HCT116 (cell line): ENCODE measurements around the gene SLX1A. TPM values are rescaled to one million over a fixed set of nuclear protein-coding genes. Genes with fewer than 3 reads are reported as not detected.
"Not testable (repeated sequence)": the region's sequence is repeated elsewhere in the genome, so short reads cannot be mapped to it uniquely, and the experiment has no call there.

Source experiments
- ATAC-seq: fragments of 200-7000 bp; cut with Tn5 transposase; 2 replicates; pipeline ENCODE4 v1.9.1; 2020; ENCODE audit warnings: mild to moderate bottlenecking, moderate library complexity
- BruUV-seq: library from RNA; stranded (reverse); fragments of 400-500 nt; replicated peaks from 2 replicates; lab custom pipeline; 2021; lab: Mats Ljungman, UMichigan
- CTCF ChIA-PET: fragments of 300-600 bp; sonication (Branson Sonifier 250); formaldehyde crosslinking; loops from one replicate; lab custom pipeline; 2021; ENCODE audit warnings: antibody characterized with exemption; lab: Charles Lee
- POLR2A ChIA-PET: fragments of 300-600, 350-600 bp; sonication (Branson Sonifier 250); formaldehyde crosslinking; loops from one replicate; lab custom pipeline; 2021; ENCODE audit warnings: antibody characterized with exemption; lab: Charles Lee
- RAD21 ChIA-PET, 2 experiments: fragments of 300-600 bp; sonication (Branson Sonifier 250); formaldehyde crosslinking; loops; one replicate each; lab custom pipeline; 2023; ENCODE audit warnings: low total read pairs in 2 of 2; ENCODE audit not compliant: uncharacterized antibody in 2 of 2, unreplicated experiment in 2 of 2, low non-redundant PET in 1 of 2; lab: Charles Lee
- DNase-seq: peaks from one replicate; pipeline ENCODE4 v3.0.0-alpha.2; 2010; ENCODE audit warnings: low read depth, low spot score
- H2AFZ ChIP-seq: fragments of 200-600 bp; shearing (Covaris generic), sonication (generic); 2 replicates; pipeline ENCODE4 v1.6.1; 2017; ENCODE audit warnings: low read depth, mixed run types, mixed read lengths, antibody characterized with exemption, low read length; ENCODE audit not compliant: poor library complexity, severe bottlenecking
- H3K27ac ChIP-seq: 2 replicates; pipeline ENCODE4 v1.5.1; 2012; ENCODE audit warnings: low read depth, low read length
- H3K27me3 ChIP-seq: fragments of 200-600 bp; sonication (generic); 2 replicates; pipeline ENCODE4 v1.6.1; 2016; ENCODE audit warnings: mixed run types, low read length, mixed read lengths; ENCODE audit not compliant: insufficient read depth
- H3K36me3 ChIP-seq, 2 experiments: fragments of 200-500 bp in 1 of 2; fragments of 200-600 bp in 1 of 2; sonication (Bioruptor generic) in 1 of 2; sonication (generic) in 1 of 2; 2 replicates each; pipeline versions ENCODE4 v1.5.1 to v1.6.1; 2014 to 2016; ENCODE audit warnings: low read length in 2 of 2, inconsistent platforms in 1 of 2, mixed read lengths in 1 of 2, mixed run types in 1 of 2; ENCODE audit not compliant: insufficient read depth in 2 of 2, control insufficient read depth in 1 of 2
- H3K4me1 ChIP-seq, 2 experiments: fragments of 200-600 bp in 1 of 2; sonication (generic) in 1 of 2; 2 replicates each; pipeline versions ENCODE4 v1.5.1 to v1.6.1; 2012 to 2017; ENCODE audit warnings: low read length in 2 of 2, inconsistent platforms in 1 of 2, mild to moderate bottlenecking in 1 of 2, mixed read lengths in 1 of 2, mixed run types in 1 of 2, moderate library complexity in 1 of 2; ENCODE audit not compliant: insufficient read depth in 2 of 2, control insufficient read depth in 1 of 2
- H3K4me2 ChIP-seq: fragments of 200-600 bp; sonication (generic); 2 replicates; pipeline ENCODE4 v1.6.1; 2017; ENCODE audit warnings: mixed run types, low read length, mixed read lengths
- H3K4me3 ChIP-seq, 2 experiments: fragments of 200-600 bp in 1 of 2; sonication (generic) in 1 of 2; replicated peaks in 1 of 2; 2 replicates each; pipeline ENCODE4 v1.5.1; 2011 to 2016; ENCODE audit warnings: low read length in 2 of 2, control low read depth in 1 of 2, low read depth in 1 of 2, mild to moderate bottlenecking in 1 of 2, mixed read lengths in 1 of 2, mixed run types in 1 of 2
- H3K79me2 ChIP-seq: fragments of 200-600 bp; sonication (generic); 2 replicates; pipeline ENCODE4 v1.6.1; 2017; ENCODE audit warnings: mild to moderate bottlenecking, mixed run types, low read length, moderate library complexity, mixed read lengths; ENCODE audit not compliant: insufficient read depth
- H3K9ac ChIP-seq: fragments of 200-600 bp; sonication (generic); 2 replicates; pipeline ENCODE4 v1.6.1; 2016; ENCODE audit warnings: low read length, mixed read lengths
- H3K9me2 ChIP-seq: fragments of 200-600 bp; sonication (generic), shearing (Covaris generic); 2 replicates; pipeline ENCODE4 v1.6.1; 2017; ENCODE audit warnings: mixed run types, mild to moderate bottlenecking, moderate library complexity; ENCODE audit not compliant: insufficient read depth
- H3K9me3 ChIP-seq, 2 experiments: fragments of 200-500 bp in 1 of 2; fragments of 200-600 bp in 1 of 2; sonication (Bioruptor generic) in 1 of 2; sonication (generic) in 1 of 2; 2 replicates each; pipeline ENCODE4 v1.6.1; 2014 to 2017; ENCODE audit warnings: low read length in 2 of 2, mixed read lengths in 2 of 2, inconsistent platforms in 1 of 2, low read depth in 1 of 2, mild to moderate bottlenecking in 1 of 2, mixed run types in 1 of 2, moderate library complexity in 1 of 2; ENCODE audit not compliant: control insufficient read depth in 1 of 2, insufficient read depth in 1 of 2
- H4K20me1 ChIP-seq: fragments of 200-600 bp; sonication (generic), shearing (Covaris generic); 2 replicates; pipeline ENCODE4 v1.6.1; 2017; ENCODE audit warnings: mixed run types, mild to moderate bottlenecking, moderate library complexity; ENCODE audit not compliant: insufficient read depth
- EGR1 ChIP-seq: IDR thresholded peaks from 2 replicates; pipeline ENCODE4 v1.6.1; 2012; ENCODE audit warnings: low read depth
- EZH2phosphoT487 ChIP-seq: fragments of 200-600 bp; IDR thresholded peaks from 2 replicates; pipeline ENCODE4 v1.6.1; 2018; ENCODE audit warnings: antibody characterized with exemption, borderline replicate concordance
- JUND ChIP-seq: IDR thresholded peaks from 2 replicates; pipeline ENCODE4 v1.6.1; 2012
- POLR2A ChIP-seq: IDR thresholded peaks from 2 replicates; pipeline ENCODE4 v1.7.0; 2011; ENCODE audit warnings: borderline replicate concordance; ENCODE audit not compliant: insufficient read depth, insufficient read length; ENCODE audit errors: extremely low read depth
- RAD21 ChIP-seq: IDR thresholded peaks from 2 replicates; pipeline ENCODE4 v1.6.1; 2012; ENCODE audit warnings: low read depth, mild to moderate bottlenecking
- intact Hi-C: fragments of 100-400 bp; cut with micrococcal nuclease; formaldehyde crosslinking; loops from 2 replicates; pipeline ENCODE4 v1.10.0; 2022
- total RNA-seq: library from RNA; stranded (reverse); gene quantifications from one replicate; pipeline ENCODE4 v1.2.1, GENCODE V29; 2021; ENCODE audit not compliant: unreplicated experiment

The SLX1A gene
- total RNA-seq, 1 experiment from 2014 or later, result 48.3 TPM

GRCh38 chr16:30166202-30166902, 27.3 kb upstream of the SLX1A start:
- H3K36me3 ChIP-seq, result no peaks in the 10 kb centered on the region
- peaks cover 2 to 5% of the 10 kb centered on the region in 2 experiments; a peak in 3 of 4 replicates for H3K4me1 ChIP-seq
- intact Hi-C loops, result no loop called here
- ChIA-PET POLR2A (no interaction called here), CTCF (no interaction called here), RAD21 (no interaction called here)
- H3K9me3 ChIP-seq, result no peaks in the 10 kb centered on the region
- H3K79me2 ChIP-seq, result no peaks in the 10 kb centered on the region
- no peak overlapping the region for H3K9ac ChIP-seq
- no peaks in the 10 kb centered on the region for H3K9me2 ChIP-seq
- no peak overlapping the region for H3K4me3 ChIP-seq
- no peak overlapping the region for H2AFZ ChIP-seq
- DNase-seq, result no peak
- TF ChIP-seq EZH2phosphoT487 (no peak), JUND (no peak), RAD21 (no peak), EGR1 (no peak), POLR2A (no peak)
- no peak for ATAC-seq
- BruUV-seq, result no TSS peak
- H3K27ac ChIP-seq, result no peak overlapping the region
- H4K20me1 ChIP-seq, result no peaks in the 10 kb centered on the region
- H3K27me3 ChIP-seq, result no peaks in the 10 kb centered on the region
- H3K4me2 ChIP-seq, result no peak overlapping the region

- H3K4me2 ChIP-seq, H3K9ac ChIP-seq, H3K27ac ChIP-seq, H3K9me3 ChIP-seq, RAD21 ChIA-PET, H3K4me3 ChIP-seq, H2AFZ ChIP-seq, DNase-seq, intact Hi-C loops, H4K20me1 ChIP-seq, H3K36me3 ChIP-seq, POLR2A ChIA-PET, BruUV-seq, H3K79me2 ChIP-seq, H3K27me3 ChIP-seq, H3K4me1 ChIP-seq, ATAC-seq, CTCF ChIA-PET, H3K9me2 ChIP-seq: not testable (repeated sequence)
These were observed 24.9 kb upstream of the SLX1A start for GRCh38 chr16:30168746-30169145.

GRCh38 chr16:30169416-30169815, 24.3 kb upstream of the SLX1A start:
- H3K4me2 ChIP-seq, H3K9me2 ChIP-seq, ATAC-seq, intact Hi-C loops, H2AFZ ChIP-seq, H3K36me3 ChIP-seq, H3K9ac ChIP-seq, H4K20me1 ChIP-seq, POLR2A ChIA-PET, H3K27me3 ChIP-seq, RAD21 ChIA-PET, H3K4me1 ChIP-seq, CTCF ChIA-PET, H3K4me3 ChIP-seq, H3K27ac ChIP-seq, H3K79me2 ChIP-seq, DNase-seq, BruUV-seq, H3K9me3 ChIP-seq: not testable (repeated sequence)

GRCh38 chr16:30170145-30170544, 23.5 kb upstream of the SLX1A start:
- H3K27me3 ChIP-seq, H3K27ac ChIP-seq, H3K9ac ChIP-seq, H4K20me1 ChIP-seq, DNase-seq, H3K9me3 ChIP-seq, H3K9me2 ChIP-seq, H3K79me2 ChIP-seq, POLR2A ChIA-PET, H3K36me3 ChIP-seq, intact Hi-C loops, BruUV-seq, H3K4me2 ChIP-seq, H2AFZ ChIP-seq, H3K4me1 ChIP-seq, ATAC-seq, CTCF ChIA-PET, H3K4me3 ChIP-seq, RAD21 ChIA-PET: not testable (repeated sequence)
